SK-N-MC (cell line): ENCODE results near the gene C10orf143.

Experiments used
- DNase-seq: peaks from one replicate; pipeline ENCODE4 v3.0.0-alpha.2; 2011; ENCODE audit warnings: low read depth, low spot score
- H3K27ac ChIP-seq: fragments of 200-600 bp; sonication (generic); 2 replicates; pipeline ENCODE4 v1.5.1; 2016; ENCODE audit warnings: mixed run types
- H3K36me3 ChIP-seq: fragments of 200-600 bp; sonication (generic); 2 replicates; pipeline ENCODE4 v1.6.1; 2017; ENCODE audit warnings: antibody characterized with exemption, low read length, mixed read lengths; ENCODE audit not compliant: insufficient read depth
- H3K4me3 ChIP-seq: fragments of 200-600 bp; sonication (generic); 2 replicates; pipeline ENCODE4 v1.5.1; 2016
- H3K9ac ChIP-seq: fragments of 200-600 bp; sonication (generic); 2 replicates; pipeline ENCODE4 v1.8.0; 2017; ENCODE audit warnings: mixed run types, mixed read lengths; ENCODE audit not compliant: insufficient read length
- H3K9me3 ChIP-seq: fragments of 200-600 bp; sonication (generic); 2 replicates; pipeline ENCODE4 v1.6.1; 2017; ENCODE audit warnings: low read depth, mild to moderate bottlenecking, antibody characterized with exemption, low read length, moderate library complexity, mixed read lengths
- EZH2 ChIP-seq: fragments of 200-600 bp; sonication (generic); IDR thresholded peaks from one replicate; pipeline ENCODE4 v1.6.1; 2017; ENCODE audit warnings: antibody characterized with exemption
- FOXP2 ChIP-seq: optimal IDR thresholded peaks from 2 replicates; pipeline ENCODE3; 2011; ENCODE audit warnings: mild to moderate bottlenecking, moderate library complexity; ENCODE audit not compliant: insufficient read depth; ENCODE audit errors: extremely low read length, control extremely low read depth
- POLR2AphosphoS5 ChIP-seq: IDR thresholded peaks from 2 replicates; pipeline ENCODE4 v1.6.1; 2012; ENCODE audit warnings: mild to moderate bottlenecking, low read depth, low read length, borderline replicate concordance

Gene C10orf143

GRCh38 chr10:130072247-130072646, 38.4 kb downstream of the C10orf143 start:
- no peak overlapping the region for H3K27ac ChIP-seq
- TF ChIP-seq POLR2AphosphoS5 (no peak), EZH2 (no peak), FOXP2 (no peak)

GRCh38 chr10:130067893-130068292, 42.7 kb downstream of the C10orf143 start:
- TF ChIP-seq FOXP2 (no peak), EZH2 (no peak)
- Histone ChIP-seq H3K4me3 (no peak overlapping the region), H3K27ac (no peak overlapping the region), H3K9ac (no peak overlapping the region), H3K9me3 (no peaks in the 10 kb centered on the region), H3K36me3 (no peaks in the 10 kb centered on the region)
- no peak for DNase-seq

More at GRCh38 chr10:130072247-130072646, 38.4 kb downstream of the C10orf143 start:
- Histone ChIP-seq H3K36me3 (no peaks in the 10 kb centered on the region), H3K9ac (no peak overlapping the region), H3K4me3 (no peak overlapping the region), H3K9me3 (no peaks in the 10 kb centered on the region)
- DNase-seq = no peak

GRCh38 chr10:130066743-130067142, 43.9 kb downstream of the C10orf143 start:
- no peak overlapping the region for H3K27ac ChIP-seq
- DNase-seq = no peak

GRCh38 chr10:130065251-130065650, 45.4 kb downstream of the C10orf143 start:
- H3K36me3 ChIP-seq = no peaks in the 10 kb centered on the region
- TF ChIP-seq EZH2 = no peak
- no peak for TF ChIP-seq FOXP2
- TF ChIP-seq POLR2AphosphoS5 = no peak

More at GRCh38 chr10:130066743-130067142, 43.9 kb downstream of the C10orf143 start:
- Histone ChIP-seq H3K9me3 (no peaks in the 10 kb centered on the region), H3K4me3 (no peak overlapping the region), H3K9ac (no peak overlapping the region), H3K36me3 (no peaks in the 10 kb centered on the region)
- TF ChIP-seq POLR2AphosphoS5 = no peak
- TF ChIP-seq EZH2 = no peak
- TF ChIP-seq FOXP2 = no peak

GRCh38 chr10:130064783-130065182, 45.8 kb downstream of the C10orf143 start:
- H3K9ac ChIP-seq = no peak overlapping the region
- H3K27ac ChIP-seq = no peak overlapping the region
- H3K4me3 ChIP-seq = no peak overlapping the region
- DNase-seq = no peak
- H3K9me3 ChIP-seq = no peaks in the 10 kb centered on the region
- TF ChIP-seq FOXP2 = no peak
- TF ChIP-seq POLR2AphosphoS5 = no peak
- no peak for TF ChIP-seq EZH2
- no peaks in the 10 kb centered on the region for H3K36me3 ChIP-seq

More at GRCh38 chr10:130065251-130065650, 45.4 kb downstream of the C10orf143 start:
- no peak overlapping the region for H3K27ac ChIP-seq
- no peak overlapping the region for H3K9ac ChIP-seq
- no peak overlapping the region for H3K4me3 ChIP-seq
- DNase-seq = no peak
- no peaks in the 10 kb centered on the region for H3K9me3 ChIP-seq

- no peak for DNase-seq
- Histone ChIP-seq H3K27ac (no peak overlapping the region), H3K9ac (no peak overlapping the region), H3K36me3 (no peaks in the 10 kb centered on the region), H3K4me3 (no peak overlapping the region), H3K9me3 (no peaks in the 10 kb centered on the region)
- TF ChIP-seq POLR2AphosphoS5 (no peak), EZH2 (no peak), FOXP2 (no peak)
Observed at GRCh38 chr10:130062976-130063375, 47.7 kb downstream of the C10orf143 start.

GRCh38 chr10:130062201-130062600, 48.4 kb downstream of the C10orf143 start:
- Histone ChIP-seq H3K4me3 (no peak overlapping the region), H3K27ac (no peak overlapping the region), H3K9me3 (no peaks in the 10 kb centered on the region), H3K9ac (no peak overlapping the region), H3K36me3 (no peaks in the 10 kb centered on the region)
- no peak for TF ChIP-seq EZH2
- TF ChIP-seq POLR2AphosphoS5 = no peak
- TF ChIP-seq FOXP2 = no peak
- DNase-seq = no peak

GRCh38 chr10:130061760-130062159, 48.9 kb downstream of the C10orf143 start:
- H3K27ac ChIP-seq = no peak overlapping the region
- DNase-seq = no peak
- H3K4me3 ChIP-seq = no peak overlapping the region
- H3K9ac ChIP-seq = no peak overlapping the region
- no peaks in the 10 kb centered on the region for H3K9me3 ChIP-seq
- no peak for TF ChIP-seq EZH2
- no peaks in the 10 kb centered on the region for H3K36me3 ChIP-seq

GRCh38 chr10:130054021-130054420, 56.6 kb downstream of the C10orf143 start:
- Histone ChIP-seq H3K27ac (no peak overlapping the region), H3K36me3 (no peaks in the 10 kb centered on the region), H3K9ac (no peak overlapping the region), H3K9me3 (no peaks in the 10 kb centered on the region), H3K4me3 (no peak overlapping the region)
- no peak for TF ChIP-seq POLR2AphosphoS5
- no peak for TF ChIP-seq EZH2
- TF ChIP-seq FOXP2 = no peak
- no peak for DNase-seq
